A673 (cell line): Measurements from ENCODE around the gene TNFRSF12A. TPM values are rescaled to one million over a fixed set of nuclear protein-coding genes. Genes with fewer than 3 reads are reported as not detected.

Experiments used
- BruUV-seq: library from RNA; stranded (reverse); fragments of 400-500 nt; replicated peaks from 2 replicates; lab custom pipeline; 2021; lab: Mats Ljungman, UMichigan
- CTCF ChIA-PET: fragments of 300-600 bp; sonication (Branson Sonifier 250); formaldehyde crosslinking; loops from one replicate; lab custom pipeline; 2022; ENCODE audit warnings: antibody characterized with exemption; lab: Charles Lee
- POLR2A ChIA-PET: fragments of 300-600 bp; sonication (Branson Sonifier 250); formaldehyde crosslinking; loops from one replicate; lab custom pipeline; 2022; ENCODE audit warnings: antibody characterized with exemption; ENCODE audit not compliant: low non-redundant PET; lab: Charles Lee
- DNase-seq: peaks from one replicate; pipeline ENCODE4 v3.0.0-alpha.2; 2015; ENCODE audit warnings: low spot score
- H3K27ac ChIP-seq: fragments of 200-600 bp; sonication (generic); 2 replicates; pipeline ENCODE4 v1.5.1; 2016; ENCODE audit warnings: mixed run types, low read depth, mild to moderate bottlenecking, mixed read lengths, antibody characterized with exemption, low read length; ENCODE audit not compliant: poor library complexity, severe bottlenecking
- H3K27me3 ChIP-seq: fragments of 200-600 bp; sonication (generic); replicated peaks from 2 replicates; pipeline ENCODE4 v1.6.1; 2017; ENCODE audit warnings: mixed run types, low read depth, mild to moderate bottlenecking, mixed read lengths, antibody characterized with exemption, low read length; ENCODE audit not compliant: insufficient read depth, poor library complexity
- H3K36me3 ChIP-seq: fragments of 200-600 bp; sonication (generic); 2 replicates; pipeline ENCODE4 v1.6.1; 2016; ENCODE audit warnings: mixed run types, mild to moderate bottlenecking, mixed read lengths, antibody characterized with exemption, low read length; ENCODE audit not compliant: insufficient read depth, poor library complexity, severe bottlenecking
- H3K4me1 ChIP-seq: fragments of 200-600 bp; sonication (generic); 2 replicates; pipeline ENCODE4 v1.6.1; 2017; ENCODE audit warnings: mixed run types, mild to moderate bottlenecking, mixed read lengths, antibody characterized with exemption, low read length; ENCODE audit not compliant: insufficient read depth, poor library complexity, severe bottlenecking
- H3K4me3 ChIP-seq: fragments of 200-600 bp; sonication (generic); 2 replicates; pipeline ENCODE4 v1.5.1; 2016; ENCODE audit warnings: low read depth, mixed run types, mild to moderate bottlenecking, mixed read lengths, low read length; ENCODE audit not compliant: poor library complexity, severe bottlenecking
- H3K9me3 ChIP-seq: fragments of 200-600 bp; sonication (generic); 2 replicates; pipeline ENCODE4 v1.6.1; 2016; ENCODE audit warnings: mixed run types, low read depth, mild to moderate bottlenecking, mixed read lengths, antibody characterized with exemption, low read length; ENCODE audit not compliant: poor library complexity, severe bottlenecking
- EZH2 ChIP-seq: fragments of 200-600 bp; sonication (generic); IDR thresholded peaks from 2 replicates; pipeline ENCODE4 v1.6.1; 2017; ENCODE audit warnings: borderline replicate concordance, low read depth, mild to moderate bottlenecking, mixed read lengths, antibody characterized with exemption, low read length; ENCODE audit not compliant: poor library complexity, severe bottlenecking
- intact Hi-C: fragments of 100-400 bp; cut with micrococcal nuclease; formaldehyde crosslinking; loops from one replicate; pipeline ENCODE4 v1.10.0; 2022; ENCODE audit not compliant: unreplicated experiment
- total RNA-seq: library from RNA; stranded (reverse); gene quantifications from 2 replicates; pipeline ENCODE4 v1.2.3, GENCODE V29; 2021
- TF ChIP-seq, protein P1 (sequence below): fragments of 300-800, 200-600 bp; sonication (generic); conservative IDR thresholded peaks from 2 replicates; pipeline ENCODE4 v1.5.1; 2017; ENCODE audit warnings: low read depth, mild to moderate bottlenecking, antibody characterized with exemption, low read length, moderate library complexity, mixed read lengths

The TNFRSF12A gene
- total RNA-seq, 1 experiment from 2014 or later: 39.5 TPM

DNA sequence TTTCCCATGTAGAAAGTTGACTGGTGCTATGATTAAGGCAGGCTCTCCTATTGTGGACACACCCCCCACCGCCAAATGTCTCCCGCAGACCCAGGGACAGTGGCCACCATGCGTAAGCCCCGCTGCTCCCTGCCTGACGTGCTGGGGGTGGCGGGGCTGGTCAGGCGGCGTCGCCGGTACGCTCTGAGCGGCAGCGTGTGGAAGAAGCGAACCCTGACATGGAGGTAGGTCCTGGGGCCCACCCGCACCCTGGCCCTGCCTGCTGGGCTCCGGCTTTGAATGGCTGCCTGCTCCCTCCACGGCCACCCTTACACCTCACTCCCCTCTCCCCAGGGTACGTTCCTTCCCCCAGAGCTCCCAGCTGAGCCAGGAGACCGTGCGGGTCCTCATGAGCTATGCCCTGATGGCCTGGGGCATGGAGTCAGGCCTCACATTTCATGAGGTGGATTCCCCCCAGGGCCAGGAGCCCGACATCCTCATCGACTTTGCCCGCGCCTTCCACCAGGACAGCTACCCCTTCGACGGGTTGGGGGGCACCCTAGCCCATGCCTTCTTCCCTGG lies 29.8 kb downstream of the TNFRSF12A start:
- Histone ChIP-seq H3K36me3 (no peaks in the 10 kb centered on the region), H3K4me1 (no peaks in the 10 kb centered on the region), H3K4me3 (no peak overlapping the region), H3K27ac (no peak overlapping the region), H3K9me3 (no peaks in the 10 kb centered on the region), H3K27me3 (peaks cover 20% of the 10 kb centered on the region)
- CTCF ChIA-PET: interaction anchor here (0.6 to 1.2 kb wide), 2 partner anchors 22 to 1236 kb away, joined by 3 to 7 read pairs; no protein-coding TSS in a partner anchor
- no TSS peak for BruUV-seq
- intact Hi-C loops: loop anchor here (10.0 kb wide), 1 partner anchor 105 kb away; no protein-coding TSS in a partner anchor
- POLR2A ChIA-PET: no interaction called here
- no peak for TF ChIP-seq EZH2
- DNase-seq: no peak

DNA sequence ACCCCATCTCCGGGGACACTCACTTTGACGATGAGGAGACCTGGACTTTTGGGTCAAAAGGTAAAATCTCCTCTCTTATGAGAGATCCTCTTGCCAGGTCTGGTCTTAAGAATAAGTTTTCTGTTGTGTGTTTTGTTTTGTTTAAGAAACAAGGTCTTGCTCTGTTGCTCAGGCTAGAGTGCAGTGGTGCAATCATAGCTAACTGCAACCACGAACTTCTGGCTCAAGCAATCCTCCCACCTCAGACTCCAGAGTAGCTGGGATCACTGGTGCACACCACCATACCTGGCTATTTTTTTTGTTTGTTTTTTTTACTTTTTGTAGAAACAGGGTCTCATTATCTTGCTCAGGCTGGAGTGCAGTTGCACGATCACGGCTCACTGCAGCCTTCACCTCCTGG lies 30.3 kb downstream of the TNFRSF12A start:
- Histone ChIP-seq H3K27me3 (peaks cover 20% of the 10 kb centered on the region), H3K27ac (no peak overlapping the region), H3K36me3 (no peaks in the 10 kb centered on the region), H3K4me3 (no peak overlapping the region), H3K4me1 (no peaks in the 10 kb centered on the region), H3K9me3 (no peaks in the 10 kb centered on the region)
- no TSS peak for BruUV-seq
- ChIA-PET POLR2A (no interaction called here), CTCF (interaction anchor here (1.2 kb wide), 1 partner anchor 22 kb away, joined by 7 read pairs; no protein-coding TSS in a partner anchor)
- no peak for TF ChIP-seq EZH2
- TF ChIP-seq, protein P1, sequence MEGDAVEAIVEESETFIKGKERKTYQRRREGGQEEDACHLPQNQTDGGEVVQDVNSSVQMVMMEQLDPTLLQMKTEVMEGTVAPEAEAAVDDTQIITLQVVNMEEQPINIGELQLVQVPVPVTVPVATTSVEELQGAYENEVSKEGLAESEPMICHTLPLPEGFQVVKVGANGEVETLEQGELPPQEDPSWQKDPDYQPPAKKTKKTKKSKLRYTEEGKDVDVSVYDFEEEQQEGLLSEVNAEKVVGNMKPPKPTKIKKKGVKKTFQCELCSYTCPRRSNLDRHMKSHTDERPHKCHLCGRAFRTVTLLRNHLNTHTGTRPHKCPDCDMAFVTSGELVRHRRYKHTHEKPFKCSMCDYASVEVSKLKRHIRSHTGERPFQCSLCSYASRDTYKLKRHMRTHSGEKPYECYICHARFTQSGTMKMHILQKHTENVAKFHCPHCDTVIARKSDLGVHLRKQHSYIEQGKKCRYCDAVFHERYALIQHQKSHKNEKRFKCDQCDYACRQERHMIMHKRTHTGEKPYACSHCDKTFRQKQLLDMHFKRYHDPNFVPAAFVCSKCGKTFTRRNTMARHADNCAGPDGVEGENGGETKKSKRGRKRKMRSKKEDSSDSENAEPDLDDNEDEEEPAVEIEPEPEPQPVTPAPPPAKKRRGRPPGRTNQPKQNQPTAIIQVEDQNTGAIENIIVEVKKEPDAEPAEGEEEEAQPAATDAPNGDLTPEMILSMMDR: no peak
- intact Hi-C loops: loop anchor here (10.0 kb wide), 1 partner anchor 104 kb away; no protein-coding TSS in a partner anchor
- DNase-seq: no peak

DNA sequence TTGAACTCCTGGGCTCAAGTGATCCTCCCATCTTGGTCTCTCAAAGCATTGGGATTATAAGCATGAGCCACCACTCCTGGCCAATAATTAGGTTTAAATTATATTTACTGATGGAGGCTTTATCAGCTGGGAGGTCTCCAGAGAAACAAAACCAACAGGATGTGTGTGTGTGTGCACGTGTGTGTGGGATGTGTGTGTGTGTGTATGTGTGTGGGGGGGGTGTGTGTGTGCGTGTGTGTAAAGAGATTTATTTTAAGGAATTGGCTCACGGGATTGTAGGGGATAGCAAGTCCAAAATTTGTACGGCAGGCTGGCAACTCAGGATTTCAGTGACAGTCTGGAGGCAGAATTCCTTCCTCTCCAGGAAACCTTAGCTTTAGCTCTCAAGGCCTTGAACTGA lies 30.8 kb downstream of the TNFRSF12A start:
- Histone ChIP-seq H3K9me3 (no peaks in the 10 kb centered on the region), H3K27ac (no peak overlapping the region), H3K4me1 (no peaks in the 10 kb centered on the region), H3K4me3 (no peak overlapping the region), H3K36me3 (no peaks in the 10 kb centered on the region), H3K27me3 (peaks cover 16% of the 10 kb centered on the region)
- DNase-seq: no peak
- BruUV-seq: no TSS peak
- no peak for TF ChIP-seq EZH2
- TF ChIP-seq, protein P1: no peak
- POLR2A ChIA-PET: no interaction called here
- intact Hi-C loops: loop anchor here (10.0 kb wide), 1 partner anchor 104 kb away; no protein-coding TSS in a partner anchor
- CTCF ChIA-PET: interaction anchor here (0.7 to 1.2 kb wide), 2 partner anchors 23 to 92 kb away, joined by 3 to 7 read pairs; no protein-coding TSS in a partner anchor
